CD4-positive, alpha-beta T cell treated with Interleukin-21 for 1 hour (primary cell): Measurements from ENCODE around the gene DESI2.

Experiments used
- DNase-seq: peaks from one replicate; pipeline ENCODE4 v3.0.0-alpha.2; 2020

The DESI2 gene

GRCh38 chr1:244652623-244653438 lies at the start of gene DESI2:
DESI2 (plus strand) TSS chr1:244653126; CDS start chr1:244653314, 188 bp downstream.
- DNase-seq = peak; percentile 100

- DNase-seq = peak; percentile 57
These were observed 49.4 kb upstream of the DESI2 start for GRCh38 chr1:244603498-244603897.

GRCh38 chr1:244605835-244606370 lies 47.0 kb upstream of the DESI2 start:
- no peak for DNase-seq

GRCh38 chr1:244614113-244614836 lies 38.7 kb upstream of the DESI2 start:
- no peak for DNase-seq

GRCh38 chr1:244614879-244615278 lies 38.0 kb upstream of the DESI2 start:
- DNase-seq = no peak

- DNase-seq = no peak
These were observed 37.6 kb upstream of the DESI2 start for GRCh38 chr1:244615301-244615700.

- no peak for DNase-seq
These were observed 26.2 kb upstream of the DESI2 start for GRCh38 chr1:244626709-244627108.

GRCh38 chr1:244628789-244629188 lies 24.1 kb upstream of the DESI2 start:
- DNase-seq = no peak

- DNase-seq = no peak
These were observed 19.8 kb upstream of the DESI2 start for GRCh38 chr1:244633140-244633539.

GRCh38 chr1:244634546-244634945 lies 18.4 kb upstream of the DESI2 start:
- no peak for DNase-seq

GRCh38 chr1:244636488-244637259 lies 16.3 kb upstream of the DESI2 start:
- no peak for DNase-seq

GRCh38 chr1:244639561-244639960 lies 13.4 kb upstream of the DESI2 start:
- no peak for DNase-seq

GRCh38 chr1:244640917-244641316 lies 12.0 kb upstream of the DESI2 start:
- DNase-seq = no peak

- no peak for DNase-seq
These were observed 10.4 kb upstream of the DESI2 start for GRCh38 chr1:244642526-244642925.

- DNase-seq = no peak
These were observed 9.9 kb upstream of the DESI2 start for GRCh38 chr1:244642988-244643387.

- DNase-seq = no peak
These were observed 7.5 kb upstream of the DESI2 start for GRCh38 chr1:244645414-244645813.

GRCh38 chr1:244645890-244646289 lies 7.0 kb upstream of the DESI2 start:
- DNase-seq = no peak

GRCh38 chr1:244647819-244648218 lies 5.1 kb upstream of the DESI2 start:
- no peak for DNase-seq

- no peak for DNase-seq
These were observed 837 bp upstream of the DESI2 start for GRCh38 chr1:244651956-244652622.

GRCh38 chr1:244653439-244654107 lies 647 bp downstream of the DESI2 start:
- DNase-seq = no peak

GRCh38 chr1:244654108-244655038 lies 1.4 kb downstream of the DESI2 start:
- no peak for DNase-seq
